HepG2 (cell line): Measurements from ENCODE around the gene ZBTB9. TPM values are rescaled to one million over a fixed set of nuclear protein-coding genes. Genes with fewer than 3 reads are reported as not detected.

Experiments used
- ATAC-seq: fragments of 200-7000 bp; cut with Tn5 transposase; 3 replicates; pipeline ENCODE4 v1.9.1; 2020; ENCODE audit warnings: mild to moderate bottlenecking, moderate library complexity
- BruUV-seq: library from RNA; stranded (reverse); fragments of 400-500 nt; replicated peaks from 2 replicates; lab custom pipeline; 2021; lab: Mats Ljungman, UMichigan
- CTCF ChIA-PET: fragments of 300-600 bp; formaldehyde crosslinking; extraction: SDS; loops from one replicate; lab custom pipeline; 2021; ENCODE audit warnings: low total read pairs, inconsistent platforms, low intra/inter-chr PET ratio; lab: Yijun Ruan, JAX
- POLR2A ChIA-PET: fragments of 350-600 bp; sonication (Branson Sonifier 250); formaldehyde crosslinking; loops from one replicate; lab custom pipeline; 2020; ENCODE audit warnings: antibody characterized with exemption, inconsistent platforms; lab: Yijun Ruan, JAX
- DNase-seq: peaks from one replicate; pipeline ENCODE4 v3.0.0-alpha.2; 2015; ENCODE audit warnings: low spot score
- FAIRE-seq: peaks from 3 replicates; lab custom pipeline; 2011; peaks lifted over from hg19 to GRCh38; lab: Jason Lieb, UNC
- H2AFZ ChIP-seq: one replicate; pipeline ENCODE4 v1.6.1; 2011; ENCODE audit warnings: low read length, inconsistent platforms
- H3K27ac ChIP-seq: fragments of 300-600 bp; 3 replicates; pipeline ENCODE4 v1.8.0; 2011; ENCODE audit warnings: mixed run types, mild to moderate bottlenecking, mixed read lengths, low read length, inconsistent platforms; ENCODE audit not compliant: insufficient read depth; ENCODE audit errors: extremely low read length
- H3K27me3 ChIP-seq, 2 experiments: fragments of 200-600 bp in 1 of 2; 2 replicates in 1 of 2; 3 replicates in 1 of 2; pipeline versions ENCODE4 v1.6.0 to v1.8.0; 2011; ENCODE audit warnings: low read length in 2 of 2, mild to moderate bottlenecking in 2 of 2, moderate library complexity in 2 of 2, inconsistent platforms in 1 of 2; ENCODE audit not compliant: insufficient read depth in 2 of 2, control insufficient read depth in 1 of 2
- H3K36me3 ChIP-seq, 2 experiments: fragments of 200-600 bp in 1 of 2; replicated peaks in 1 of 2; 2 replicates in 1 of 2; 3 replicates in 1 of 2; pipeline versions ENCODE4 v1.5.1 to v1.8.0; 2011; ENCODE audit warnings: low read length in 2 of 2, inconsistent platforms in 1 of 2; ENCODE audit not compliant: insufficient read depth in 2 of 2, control insufficient read depth in 1 of 2
- H3K4me1 ChIP-seq: 2 replicates; pipeline ENCODE4 v1.5.1; 2012; ENCODE audit warnings: low read length, inconsistent platforms; ENCODE audit not compliant: insufficient read depth
- H3K4me2 ChIP-seq: 2 replicates; pipeline ENCODE4 v1.6.0; 2011; ENCODE audit warnings: low read depth, low read length, inconsistent platforms
- H3K4me3 ChIP-seq, 3 experiments: fragments of 200-600 bp in 1 of 3; sonication (generic), shearing (Covaris generic) in 1 of 3; replicated peaks in 1 of 3; 2 replicates each; pipeline ENCODE4 v1.5.1; 2011 to 2016; ENCODE audit warnings: low read length in 3 of 3, inconsistent platforms in 2 of 3, low read depth in 2 of 3, mild to moderate bottlenecking in 2 of 3, control low read depth in 1 of 3, mixed read lengths in 1 of 3; ENCODE audit not compliant: insufficient read depth in 1 of 3
- H3K79me2 ChIP-seq: one replicate; pipeline ENCODE4 v1.6.1; 2011; ENCODE audit warnings: low read length, inconsistent platforms; ENCODE audit not compliant: insufficient read depth
- H3K9ac ChIP-seq: 2 replicates; pipeline ENCODE4 v1.6.0; 2011; ENCODE audit warnings: mild to moderate bottlenecking, low read depth, low read length, inconsistent platforms; ENCODE audit not compliant: insufficient read depth
- H3K9me3 ChIP-seq: 2 replicates; pipeline ENCODE4 v1.5.1; 2012; ENCODE audit warnings: mild to moderate bottlenecking, low read length
- H4K20me1 ChIP-seq: 2 replicates; pipeline ENCODE4 v1.6.0; 2011; ENCODE audit warnings: inconsistent platforms, mild to moderate bottlenecking, low read length, moderate library complexity; ENCODE audit not compliant: insufficient read depth
- AGO2 ChIP-seq: fragments of 200-400 bp; formaldehyde crosslinking; optimal IDR thresholded peaks from 2 replicates; pipeline ENCODE3; 2017; ENCODE audit warnings: mild to moderate bottlenecking, low read depth, low read length, moderate library complexity
- BHLHE40 ChIP-seq: IDR thresholded peaks from 2 replicates; pipeline ENCODE4 v1.6.1; 2011; ENCODE audit warnings: low read length, improper control_type of control experiment
- HNRNPH1 ChIP-seq: fragments of 200-400 bp; formaldehyde crosslinking; optimal IDR thresholded peaks from 2 replicates; pipeline ENCODE3; 2017; ENCODE audit warnings: mild to moderate bottlenecking, low read depth, low read length
- RBFOX2 ChIP-seq: fragments of 200-400 bp; formaldehyde crosslinking; IDR thresholded peaks from 2 replicates; pipeline ENCODE4 v1.6.1; 2017; ENCODE audit warnings: low read depth, mild to moderate bottlenecking, low read length
- RBM22 ChIP-seq: fragments of 200-400 bp; formaldehyde crosslinking; optimal IDR thresholded peaks from 2 replicates; pipeline ENCODE3; 2017; ENCODE audit warnings: mild to moderate bottlenecking, low read length, moderate library complexity
- SIN3B ChIP-seq: fragments of 150-350 bp; IDR thresholded peaks from 2 replicates; pipeline ENCODE4 v1.6.1; 2014; ENCODE audit warnings: low read length
- ZNF687 ChIP-seq: sonication (generic); formaldehyde crosslinking; IDR thresholded peaks from 2 replicates; pipeline ENCODE4 v1.5.1; 2020; ENCODE audit warnings: mild to moderate bottlenecking, missing genetic modification reagents, moderate library complexity
- WGBS: methylation state at CpG from one replicate; pipeline ENCODE4 v1.1.6; 2017; ENCODE audit warnings: low lambda C conversion rate; 5-methylcytosine and 5-hydroxymethylcytosine counted together
- in situ Hi-C: cut with HindIII; loops from 2 replicates; pipeline ENCODE4 v1.10.0; 2017; ENCODE audit warnings: low pct_unique_long_range_greater_than_20kb; ENCODE audit not compliant: extremely low pct_ligation_motif_present
- intact Hi-C: fragments of 100-400 bp; cut with micrococcal nuclease; formaldehyde crosslinking; loops from one replicate; pipeline ENCODE4 v1.10.0; 2022; ENCODE audit not compliant: unreplicated experiment
- polyA plus RNA-seq, 8 experiments: library from polyadenylated mRNA; depleted of rRNA in 3 of 8; stranded (reverse) in 7 of 8; unstranded in 1 of 8; fragments of >200 nt; fragmentation: Illumina TruSeq in 4 of 8; extraction: Trizol in 4 of 8; gene quantifications; 2 replicates each; pipeline versions ENCODE4 v1.2.1 to v1.2.3, GENCODE V29; 2011 to 2016; ENCODE audit warnings: low read depth in 4 of 8, missing spikeins in 1 of 8, mixed read lengths in 1 of 8; ENCODE audit not compliant: insufficient read depth in 1 of 8
- total RNA-seq, 5 experiments: library from RNA; depleted of rRNA; stranded (reverse); fragments of >200 nt; fragmentation: Illumina TruSeq; extraction: Trizol; gene quantifications; 2 replicates each; pipeline ENCODE4 v1.2.3, GENCODE V29; 2016; ENCODE audit warnings: low read depth in 1 of 5

ZBTB9 gene
- total and polyA plus RNA-seq, 2 of the 13 experiments (the other 11 are each of a cell fraction or from before 2014, with no cell fraction given), result 5.3 to 9.2 TPM

GRCh38 chr6:33413241-33414120, 40.9 kb upstream of the ZBTB9 start:
- ChIA-PET POLR2A (no interaction called here), CTCF (no interaction called here)
- H3K79me2 ChIP-seq, result peaks cover 26% of the 10 kb centered on the region
- no peak overlapping the region for H3K4me3 ChIP-seq
- 95% methylated on average over 14 of the region's 14 CpGs for WGBS
- H3K9ac ChIP-seq, result no peak overlapping the region
- no peak for DNase-seq
- H3K36me3 ChIP-seq, result peaks cover 17 to 32% of the 10 kb centered on the region in 2 experiments
- no TSS peak for BruUV-seq
- no peaks in the 10 kb centered on the region; a peak in 1 of 5 replicates for H3K27me3 ChIP-seq
- no peak overlapping the region for H3K27ac ChIP-seq
- no peaks in the 10 kb centered on the region for H3K9me3 ChIP-seq
- TF ChIP-seq RBFOX2 (peak; percentile 42; the same call in 1 of the 2 replicates), ZNF687 (CRISPR knock-in tag) (no peak), BHLHE40 (no peak), AGO2 (peak; percentile 43), SIN3B (no peak), RBM22 (peak; percentile 32), HNRNPH1 (peak; percentile 12)
- no peak overlapping the region for H3K4me2 ChIP-seq
- intact Hi-C loops, result no loop called here
- no peak for FAIRE-seq
- H3K4me1 ChIP-seq, result peaks cover 52% of the 10 kb centered on the region
- no peaks in the 10 kb centered on the region for H4K20me1 ChIP-seq
- no peak for ATAC-seq
- in situ Hi-C loops, result loop anchor here (10.0 to 25.0 kb wide), 2 partner anchors 126 to 209 kb away; partner anchors contain the start of genes B3GALT4, HSD17B8, PFDN6 and RGL2
- no peak overlapping the region for H2AFZ ChIP-seq
